Stimulated activated CD4-positive, alpha-beta T cell treated with anti-CD3 and anti-CD28 coated beads, Interleukin-1b, Interleukin-23, amount 100 ng/mL, for 24 hours (primary cell): ENCODE results near the gene OPALIN.

Experiments used
- DNase-seq, 4 experiments: peaks; one replicate each; pipeline ENCODE4 v3.0.0-alpha.2; 2020; ENCODE audit warnings: low read depth in 4 of 4, low spot score in 1 of 4

Gene OPALIN

GRCh38 chr10:96305019-96305418, 53.8 kb downstream of the OPALIN start:
- DNase-seq, result no peak

DNA sequence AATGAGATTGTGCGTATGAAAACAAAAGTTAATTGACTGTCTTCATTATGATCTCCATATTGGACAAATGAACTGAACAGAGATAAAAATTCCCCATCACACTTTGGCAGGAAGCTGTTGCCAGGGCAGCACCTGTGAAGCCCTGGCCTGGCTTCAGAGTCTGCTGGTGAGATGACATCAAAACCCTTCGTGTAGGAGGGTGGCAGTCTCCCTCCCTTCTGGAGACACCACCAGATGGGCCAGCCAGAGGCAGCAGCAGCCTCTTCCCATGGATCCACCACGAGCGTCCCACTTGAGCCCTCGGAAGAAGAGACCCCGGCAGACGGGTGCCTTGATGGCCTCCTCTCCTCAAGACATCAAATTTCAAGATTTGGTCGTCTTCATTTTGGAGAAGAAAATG, 54.6 kb downstream of the OPALIN start, which contains the start of gene DNTT:
Gene DNTT (plus strand): TSS at position 205 of the 400 bp plus-strand sequence. CDS start 64 bp downstream, at position 269.
- no peak for DNase-seq

- DNase-seq, result no peak
These were observed 57.2 kb downstream of the OPALIN start for GRCh38 chr10:96301616-96302015.

GRCh38 chr10:96299383-96299782, 59.4 kb downstream of the OPALIN start:
- DNase-seq, result no peak

- no peak for DNase-seq
These were observed 60.4 kb downstream of the OPALIN start for GRCh38 chr10:96298362-96298761.

GRCh38 chr10:96297486-96297885, 61.3 kb downstream of the OPALIN start:
- no peak for DNase-seq

DNA sequence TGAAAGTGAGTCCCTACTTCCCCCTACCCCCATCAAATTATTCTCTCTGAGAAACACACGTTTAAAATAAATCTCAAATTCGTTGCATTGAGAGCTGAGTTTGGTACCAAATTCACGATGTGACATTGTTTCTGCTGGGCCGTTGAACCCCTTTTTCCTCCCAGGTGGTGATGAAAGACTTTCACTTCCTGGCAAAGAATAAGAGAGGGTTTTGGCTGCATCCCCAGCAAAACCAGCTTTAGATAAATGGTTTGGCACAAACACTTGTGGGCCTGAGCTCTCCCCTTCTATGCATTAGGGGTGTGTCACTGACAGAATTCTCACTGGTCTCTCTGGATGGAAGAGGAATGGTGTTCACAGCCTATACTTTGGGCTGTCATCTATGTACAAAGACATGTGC, 63.3 kb downstream of the OPALIN start:
- no peak for DNase-seq
